Stimulated activated CD8-positive, alpha-beta memory T cell treated with anti-CD3 and anti-CD28 coated beads, Interleukin-12 subunit alpha, Interleukin-12 subunit beta, amount 100 ng/mL, for 1 hour (primary cell): ENCODE data around the gene EXOC3L2.

Experiments
- DNase-seq: peaks from one replicate; pipeline ENCODE4 v3.0.0-alpha.2; 2020; ENCODE audit warnings: low read depth

The EXOC3L2 gene

DNA sequence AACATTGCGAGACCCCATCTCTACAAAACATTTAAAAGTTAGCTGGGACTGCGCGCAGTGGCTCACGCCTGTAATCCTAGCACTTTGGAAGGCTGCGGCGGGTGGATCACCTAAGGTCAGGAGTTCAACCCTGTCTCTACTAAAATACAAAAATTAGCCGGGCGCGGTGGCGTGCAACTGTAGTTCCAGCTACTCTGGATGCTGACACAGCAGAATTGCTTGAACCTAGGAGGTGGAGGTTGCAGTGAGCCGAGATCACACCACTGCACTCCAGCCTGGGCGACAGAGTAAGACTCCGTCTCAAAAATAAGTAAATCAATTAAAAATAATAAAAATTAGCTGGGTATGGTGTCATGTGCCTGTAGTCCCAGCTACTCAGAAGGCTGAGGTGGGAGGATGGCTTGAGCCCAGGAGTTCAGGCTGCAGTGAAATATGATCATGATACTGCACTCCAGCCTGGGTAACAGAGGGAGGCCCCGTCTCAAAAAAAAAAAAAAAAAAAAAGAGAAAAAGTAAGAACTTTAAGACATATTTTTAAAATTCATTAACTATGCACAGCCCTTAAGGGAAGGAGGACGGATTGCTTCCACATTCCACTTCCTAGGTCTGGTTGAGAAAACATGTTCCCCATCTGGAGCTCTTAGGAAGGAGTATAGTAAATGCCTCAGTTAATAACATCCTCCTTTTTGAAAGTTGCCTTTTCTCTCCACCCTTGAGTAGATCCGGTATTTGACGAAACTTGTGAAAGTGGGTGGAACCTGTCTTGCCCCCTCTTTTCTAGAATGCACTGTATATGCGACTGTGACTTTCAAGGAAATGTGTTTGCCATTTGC is 26.1 kb downstream of the EXOC3L2 start:
- DNase-seq, result no peak

DNA sequence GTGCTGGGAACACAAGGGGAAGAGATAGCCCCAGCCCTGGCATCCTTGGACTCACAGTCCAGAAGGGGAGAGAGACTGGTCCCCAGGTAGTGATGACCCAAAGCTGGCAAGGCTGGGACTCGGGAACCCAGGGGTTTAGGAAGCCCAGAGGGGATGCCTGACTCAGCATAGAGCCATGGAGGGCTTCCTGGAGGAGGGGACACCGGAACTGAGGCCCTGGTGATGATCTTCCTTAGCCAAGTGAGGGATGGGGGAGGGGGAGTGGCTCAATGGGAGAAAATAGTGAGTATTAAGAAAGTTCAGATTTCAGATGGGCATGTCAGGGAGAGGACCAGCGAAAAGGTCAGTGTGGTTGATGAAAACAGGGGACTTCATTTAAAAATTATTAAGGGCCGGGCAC is 26.8 kb downstream of the EXOC3L2 start:
- no peak for DNase-seq

DNA sequence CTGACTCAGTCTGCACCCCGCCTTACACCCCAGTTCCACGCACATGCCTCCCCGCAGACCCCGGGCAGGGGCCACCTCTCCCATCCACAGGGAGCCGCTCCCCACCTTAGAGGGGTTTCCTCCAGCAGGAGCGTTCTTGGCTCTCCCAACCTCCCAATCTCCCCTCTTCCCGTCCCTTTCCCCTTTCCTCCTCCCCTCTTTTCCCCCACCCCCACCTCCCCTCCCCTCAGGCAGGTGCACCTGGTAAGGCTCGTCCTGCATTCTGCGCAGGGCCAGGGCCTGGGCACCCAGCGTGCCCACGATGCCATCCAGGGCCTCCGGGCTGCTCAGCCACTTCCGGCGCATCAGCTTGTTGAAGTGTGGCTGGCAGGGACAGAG is 27.3 kb downstream of the EXOC3L2 start:
- no peak for DNase-seq

DNA sequence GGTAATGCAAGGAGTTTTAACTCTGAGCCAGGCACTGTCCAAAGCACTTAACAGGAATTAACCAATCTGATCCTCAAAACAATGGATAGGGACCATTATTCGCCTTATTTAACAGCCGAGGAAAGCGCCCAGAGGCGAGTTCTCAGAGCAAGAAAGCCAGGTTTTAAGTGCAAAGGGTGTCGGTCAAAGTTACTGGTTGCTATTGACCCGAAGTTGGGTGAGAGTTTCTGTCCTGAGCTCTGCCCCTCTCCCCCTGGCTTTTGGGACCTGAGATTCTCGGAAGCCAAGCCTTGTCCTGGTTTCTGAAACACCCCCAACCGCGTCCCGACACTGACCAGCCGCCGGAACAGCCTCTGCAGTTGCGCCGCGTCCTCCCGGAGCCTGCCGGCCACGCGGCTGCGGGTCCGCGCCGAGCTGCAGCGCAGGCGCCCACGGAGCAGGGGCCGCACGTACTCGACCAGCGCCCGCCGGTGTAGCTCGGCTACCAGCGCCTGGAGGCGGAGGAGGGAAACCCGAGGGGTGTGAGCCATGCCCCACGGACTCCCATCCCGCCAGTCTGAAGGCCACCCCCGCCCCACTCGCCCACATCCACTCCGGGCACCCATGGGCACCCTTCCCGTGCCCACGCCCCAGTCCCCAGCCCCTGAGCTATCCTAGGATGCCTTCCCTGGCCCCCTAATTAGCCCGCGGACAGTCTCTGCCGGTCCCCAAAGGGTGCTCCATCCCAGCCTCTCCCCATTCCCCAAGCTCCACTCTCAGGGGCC is 27.8 kb downstream of the EXOC3L2 start:
- no peak for DNase-seq

DNA sequence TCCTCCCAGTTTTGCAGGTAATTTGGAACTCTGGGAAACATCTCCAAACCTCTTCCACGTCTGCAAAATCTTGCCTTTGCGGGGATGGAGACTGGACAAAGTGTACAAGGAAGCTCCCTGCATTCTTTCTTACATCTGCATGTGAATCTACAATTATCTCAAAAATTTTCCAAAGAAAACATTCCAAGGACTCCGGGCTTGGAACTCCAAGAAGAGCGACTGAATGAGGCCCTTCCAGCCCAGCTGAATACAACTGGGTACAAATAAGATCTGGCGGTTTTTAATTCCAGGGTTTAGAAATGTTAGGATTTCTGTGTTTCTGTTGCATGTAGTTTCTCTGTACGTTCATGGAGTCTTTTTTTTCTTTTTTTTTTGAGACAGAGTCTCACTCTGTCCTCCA is 28.5 kb downstream of the EXOC3L2 start:
- DNase-seq, result no peak

DNA sequence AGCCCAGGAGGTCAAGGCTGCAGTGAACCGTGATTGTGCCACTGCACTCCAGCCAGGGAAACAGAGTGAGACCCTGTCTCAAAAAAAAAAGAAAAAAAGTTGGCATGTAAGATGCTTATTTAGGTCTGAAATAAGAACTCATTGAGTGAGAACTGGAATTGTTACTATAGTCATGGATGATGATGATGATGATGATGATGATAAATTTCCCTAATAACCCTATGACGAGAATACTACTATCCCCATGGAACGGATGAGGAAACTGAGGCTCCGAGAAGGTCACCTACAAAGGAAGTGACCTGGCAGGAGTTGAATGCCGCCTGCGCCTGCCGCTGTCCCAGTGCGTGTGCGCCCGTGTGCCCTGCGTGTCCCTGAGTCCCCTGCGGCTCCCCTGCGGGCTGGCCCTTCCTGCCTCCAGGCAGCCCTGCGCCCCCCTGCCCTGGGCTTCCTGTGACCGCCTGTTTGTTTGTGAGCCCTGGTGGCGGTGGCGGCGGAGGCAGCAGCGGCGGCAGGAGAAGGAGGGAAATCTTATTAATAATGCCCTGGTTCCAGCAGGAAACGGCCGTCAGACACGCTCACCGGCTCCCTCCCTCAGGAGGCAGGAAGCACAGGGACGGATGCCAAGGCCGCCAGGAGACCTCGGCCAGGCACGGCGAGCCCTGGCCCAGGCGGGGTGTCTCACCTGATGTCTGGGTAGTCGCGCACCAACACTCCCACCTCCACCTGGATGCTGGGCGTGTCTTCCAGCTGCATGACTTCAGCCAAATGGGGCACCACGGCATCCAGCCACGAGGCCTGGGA is 29.6 kb downstream of the EXOC3L2 start:
- DNase-seq, result no peak

DNA sequence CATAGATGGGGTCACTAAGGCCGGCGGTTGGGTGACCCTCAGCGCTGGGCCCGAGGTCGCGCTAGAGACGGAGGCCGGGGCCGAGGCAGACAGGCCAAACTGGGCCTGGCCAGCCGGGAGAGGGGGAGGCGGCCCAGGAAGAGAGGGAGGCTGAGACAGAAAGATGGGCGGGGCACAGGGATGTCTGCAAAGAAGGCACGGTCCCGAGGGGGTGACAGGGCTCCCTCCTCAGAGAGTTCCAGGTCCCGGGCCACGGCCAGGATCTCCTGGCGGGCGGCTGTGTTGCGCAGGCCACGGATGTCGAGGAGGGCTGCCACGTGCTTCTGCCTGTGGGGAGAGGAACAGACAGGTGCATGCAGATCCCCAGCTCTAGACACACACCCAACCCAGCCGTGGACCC is 32.2 kb downstream of the EXOC3L2 start:
- DNase-seq, result no peak

DNA sequence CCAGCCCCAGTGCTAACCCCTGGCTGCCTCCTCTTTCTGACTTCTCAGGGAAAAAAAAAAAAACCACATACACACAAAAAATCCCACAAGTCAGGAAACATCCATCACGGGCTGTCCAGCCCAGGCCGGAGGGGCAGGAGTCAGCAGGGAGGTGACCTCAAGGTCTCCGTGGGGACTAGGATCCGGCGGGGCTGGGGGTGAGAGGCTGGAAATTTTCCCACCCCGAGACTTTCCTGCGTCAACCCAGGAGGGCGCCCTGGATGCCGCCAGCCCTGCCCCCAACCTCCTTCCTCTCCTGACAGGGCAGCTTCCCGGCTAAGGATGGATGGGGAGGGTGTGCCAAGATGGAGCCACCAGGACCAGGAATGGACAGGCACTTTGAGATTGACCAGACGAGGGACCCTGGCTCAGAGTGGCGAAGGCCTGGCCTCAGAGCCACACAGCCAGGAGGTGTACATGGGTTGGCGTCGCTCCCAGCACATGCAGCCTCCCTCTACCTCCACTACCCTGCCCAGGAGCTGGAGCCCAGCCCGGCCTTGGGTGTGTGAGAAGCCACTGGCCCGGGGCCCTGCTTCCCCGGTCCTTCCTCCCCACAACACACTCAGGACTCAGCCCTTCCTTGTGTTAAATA is 33.3 kb downstream of the EXOC3L2 start:
- DNase-seq, result no peak

DNA sequence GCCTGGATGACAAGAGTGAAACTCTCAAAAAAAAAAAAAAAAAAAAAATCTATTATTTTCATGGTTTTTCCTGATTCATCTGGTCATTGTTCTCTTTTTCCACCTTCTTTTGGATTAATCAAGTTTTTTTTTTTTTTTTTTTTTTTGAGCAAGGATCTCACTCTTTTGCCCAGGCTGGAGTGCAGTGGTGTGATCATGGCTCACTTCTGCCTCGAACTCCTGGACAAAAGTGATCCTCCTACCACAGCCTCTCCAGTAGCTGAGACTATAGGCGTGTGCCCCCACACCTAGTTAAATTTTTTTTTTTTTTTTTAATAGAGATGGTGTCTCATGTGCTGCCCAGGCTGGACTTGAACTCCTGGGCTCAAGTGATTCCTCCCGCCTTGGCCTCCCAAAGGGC is 38.9 kb downstream of the EXOC3L2 start:
- no peak for DNase-seq

DNA sequence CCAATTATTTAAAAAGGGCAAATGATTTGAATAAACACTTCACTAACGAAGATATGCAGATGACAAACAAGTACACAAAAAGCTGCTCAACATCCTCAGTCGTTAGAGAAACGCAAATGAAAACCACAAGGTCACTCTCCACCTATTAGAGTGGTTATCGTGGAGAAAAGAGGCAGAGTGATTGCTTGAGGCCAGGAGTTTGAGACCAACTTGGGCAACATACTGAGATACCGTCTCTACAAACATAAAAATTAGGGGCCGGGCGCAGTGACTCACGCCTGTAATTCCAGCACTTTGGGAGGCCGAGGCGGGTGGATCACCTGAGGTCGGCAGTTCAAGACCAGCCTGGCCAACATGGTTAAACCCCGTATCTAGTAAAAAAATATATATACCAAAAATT is 39.4 kb downstream of the EXOC3L2 start:
- DNase-seq, result no peak

DNA sequence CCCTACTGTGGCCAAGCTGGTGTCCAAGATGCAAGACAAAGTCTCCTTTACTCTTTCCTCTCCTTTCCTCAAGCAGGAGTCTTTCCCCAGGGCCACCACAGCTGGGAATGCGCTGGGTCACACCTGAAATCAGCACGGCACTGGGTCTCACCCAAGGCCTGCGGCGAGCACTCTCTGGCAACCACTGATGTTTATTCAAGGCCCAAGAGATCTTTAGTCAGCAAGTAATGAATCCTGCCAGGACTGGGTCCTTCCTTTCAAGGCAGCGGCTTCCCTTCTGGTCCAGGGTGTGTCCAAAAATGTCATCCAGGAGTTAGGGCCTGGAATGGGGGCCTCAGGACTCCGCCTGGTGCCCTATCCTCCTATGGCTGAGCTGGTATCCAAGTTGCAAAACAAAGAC is 42.6 kb downstream of the EXOC3L2 start:
- no peak for DNase-seq

DNA sequence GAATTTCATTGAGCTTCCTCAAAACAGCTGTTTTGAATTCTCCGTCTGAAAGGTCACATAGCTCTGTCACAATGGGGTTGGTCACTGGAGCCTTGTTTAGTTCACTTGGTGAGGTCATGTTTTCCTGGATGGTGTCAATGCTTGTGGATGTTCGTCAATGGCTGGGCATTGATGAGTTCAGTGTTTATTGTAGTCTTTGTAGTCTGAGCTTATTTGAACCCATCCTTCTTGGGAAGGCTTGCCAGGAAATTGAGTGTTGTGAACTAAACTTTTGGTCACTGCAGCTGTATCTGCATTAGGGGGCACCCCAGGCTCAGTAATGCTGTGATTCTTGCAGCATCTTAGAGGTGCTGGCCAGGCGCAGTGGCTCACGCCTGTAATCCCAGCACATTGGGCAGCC is 44.6 kb downstream of the EXOC3L2 start:
- no peak for DNase-seq

DNA sequence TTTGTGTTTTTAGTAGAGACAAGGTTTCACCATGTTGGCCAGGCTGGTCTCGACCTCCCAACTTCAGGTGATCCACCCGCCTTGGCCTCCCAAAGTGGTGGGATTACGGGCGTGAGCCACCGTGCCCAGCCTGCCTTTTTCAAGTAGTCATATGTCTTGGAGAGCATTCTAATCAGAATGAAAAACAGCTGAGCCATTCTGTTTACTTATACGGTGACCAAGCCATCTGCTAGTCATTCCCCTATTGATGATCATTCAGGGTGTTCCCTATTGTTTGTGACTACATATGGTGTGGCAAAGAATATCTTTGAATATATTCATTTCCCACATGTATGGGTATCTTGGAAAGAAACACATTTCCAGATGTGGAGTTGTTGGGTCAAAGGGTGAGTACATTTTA is 49.4 kb downstream of the EXOC3L2 start:
- no peak for DNase-seq

DNA sequence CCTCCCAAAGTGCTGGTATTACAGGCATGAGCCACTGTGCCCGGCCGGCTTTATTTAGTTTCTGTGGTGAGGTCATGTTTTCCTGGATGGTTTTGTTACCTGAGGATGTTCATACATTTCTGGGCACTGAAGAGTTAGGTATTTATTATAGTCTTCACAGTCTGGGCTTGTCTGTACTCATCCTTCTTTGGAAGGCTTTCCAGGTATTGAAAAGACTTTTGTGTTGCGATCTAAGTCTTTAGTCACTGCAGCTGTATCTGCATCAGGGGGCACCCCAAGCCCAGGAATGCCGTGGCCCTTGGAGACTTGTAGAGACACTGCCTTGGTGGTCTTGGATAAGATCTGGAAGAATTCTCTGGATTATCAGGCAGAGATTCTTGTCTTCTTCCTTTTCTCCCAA is 53.8 kb downstream of the EXOC3L2 start:
- no peak for DNase-seq

DNA sequence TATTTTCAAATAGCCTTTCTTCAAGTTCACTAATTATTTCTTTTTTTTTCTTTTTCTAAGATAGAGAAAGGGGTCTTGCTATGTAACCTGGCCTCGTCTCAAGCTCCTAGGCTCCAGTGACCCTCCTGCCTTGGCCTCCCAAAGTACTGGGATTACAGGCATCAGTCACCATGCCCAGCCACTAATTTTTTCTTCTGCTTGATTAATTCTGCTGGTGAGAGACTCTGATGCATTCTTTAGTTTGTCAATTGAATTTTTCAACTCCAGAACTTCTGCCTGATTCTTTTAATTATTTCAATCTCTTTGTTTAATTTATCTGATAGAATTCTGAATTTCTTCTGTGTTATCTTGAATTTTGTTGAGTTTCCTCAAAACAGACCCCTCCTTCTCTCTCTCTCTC is 55.2 kb downstream of the EXOC3L2 start:
- no peak for DNase-seq

DNA sequence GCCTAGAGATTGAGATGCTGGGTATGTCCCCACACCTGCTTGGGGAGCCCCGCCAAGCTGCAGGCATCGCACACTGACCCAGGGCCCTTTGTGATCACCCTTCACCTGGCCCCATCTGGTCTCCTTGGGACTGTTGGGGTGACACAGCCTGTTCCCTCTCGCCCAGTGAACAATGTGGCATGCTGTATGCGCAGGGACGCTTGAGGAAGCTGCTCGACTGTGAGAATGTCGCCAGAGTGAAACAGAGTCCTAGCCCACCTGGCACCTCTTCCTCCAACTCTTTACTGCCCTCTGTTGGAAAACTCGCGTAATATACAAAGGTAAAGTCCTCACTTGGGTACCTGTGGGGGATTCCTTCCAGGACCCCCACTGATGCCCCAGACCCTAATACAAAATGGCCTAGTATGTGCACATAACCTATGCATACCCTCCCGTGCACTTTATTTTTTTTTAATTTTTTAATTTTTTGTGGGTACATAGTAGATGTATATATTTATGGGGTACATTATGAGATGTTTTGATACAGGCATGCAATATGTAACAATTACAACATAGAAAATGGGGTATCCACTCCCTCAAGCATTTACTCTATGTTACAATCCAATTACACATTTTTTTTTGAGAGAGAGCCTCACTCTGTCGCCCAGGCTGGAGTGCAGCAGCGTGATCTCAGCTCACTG is 57.6 kb downstream of the EXOC3L2 start:
- no peak for DNase-seq

DNA sequence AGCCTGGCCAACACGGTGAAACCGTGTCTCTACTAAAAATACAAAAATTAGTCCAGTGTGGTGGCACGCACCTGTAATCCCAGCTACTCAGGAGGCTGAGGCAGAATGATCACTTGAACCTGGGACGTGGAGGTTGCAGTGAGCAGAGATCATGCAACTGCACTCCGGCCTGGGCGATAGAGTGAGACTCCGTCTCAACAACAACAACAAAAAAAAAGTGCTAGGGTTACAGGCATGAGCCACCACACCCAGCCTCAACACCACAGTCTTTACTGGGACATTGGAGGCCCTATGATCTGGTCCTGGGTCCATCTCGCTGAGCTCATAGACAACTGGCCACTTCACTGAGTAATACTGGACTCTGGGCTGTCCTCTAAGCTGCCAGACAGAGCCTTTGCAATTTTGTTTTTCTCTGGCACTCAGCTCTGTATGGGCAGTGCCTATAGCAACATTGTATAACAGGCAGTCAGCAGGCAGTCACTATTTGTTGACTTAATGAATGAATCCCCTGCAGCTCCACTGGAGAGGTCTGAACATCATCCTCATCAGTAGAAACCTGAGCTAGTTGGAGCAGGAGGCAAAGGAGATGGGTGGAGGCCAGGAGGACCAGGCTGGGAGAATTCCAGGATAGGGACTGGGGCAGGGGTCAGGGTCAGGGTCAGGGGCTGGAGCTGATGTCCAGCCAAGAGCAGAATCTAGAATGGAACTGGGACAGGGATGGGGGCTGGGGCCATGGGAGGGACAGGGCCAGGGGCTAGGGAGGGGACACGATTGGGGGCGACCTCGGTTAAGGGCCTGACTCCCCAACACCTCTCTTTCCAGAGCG is 58.5 kb downstream of the EXOC3L2 start:
- no peak for DNase-seq

DNA sequence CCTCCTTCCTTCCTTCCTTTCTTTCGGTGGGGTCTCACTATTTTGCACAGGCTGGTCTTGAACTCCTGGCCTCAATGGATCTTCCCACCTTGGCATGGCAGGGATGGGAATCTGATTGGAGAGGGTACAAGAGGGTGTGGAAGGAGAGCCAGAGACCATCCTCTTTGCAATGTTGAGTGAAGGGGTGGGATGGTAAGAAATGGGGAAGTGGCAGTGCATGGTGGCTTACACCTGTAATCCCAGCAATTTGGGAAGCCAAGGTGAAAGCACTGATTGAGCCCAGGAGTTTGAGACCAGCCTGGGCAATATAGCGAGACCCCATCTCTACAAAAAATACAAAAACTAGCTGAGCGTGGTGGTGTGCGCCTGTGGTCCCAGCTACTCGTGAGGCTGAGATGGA is 61.1 kb downstream of the EXOC3L2 start:
- no peak for DNase-seq

DNA sequence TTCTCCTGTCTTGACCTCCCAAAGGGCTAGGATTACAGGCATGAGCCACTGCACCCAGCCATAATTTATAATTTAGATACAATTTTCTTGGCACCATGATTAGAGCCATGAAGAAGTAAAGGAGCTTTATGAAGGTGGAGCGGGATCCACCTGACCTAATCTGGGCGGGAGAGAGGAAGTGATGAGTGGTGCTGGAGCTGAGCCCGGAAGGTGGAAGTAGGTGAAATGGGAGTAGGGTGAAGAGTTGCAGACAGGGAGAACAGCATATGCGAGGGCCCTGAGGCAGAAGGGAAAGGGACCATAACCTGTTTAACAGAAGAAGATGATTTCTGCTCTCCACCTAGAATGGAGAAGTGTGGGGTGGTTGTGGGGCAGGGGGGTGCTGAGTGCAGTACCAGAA is 62.4 kb downstream of the EXOC3L2 start:
- DNase-seq, result no peak

DNA sequence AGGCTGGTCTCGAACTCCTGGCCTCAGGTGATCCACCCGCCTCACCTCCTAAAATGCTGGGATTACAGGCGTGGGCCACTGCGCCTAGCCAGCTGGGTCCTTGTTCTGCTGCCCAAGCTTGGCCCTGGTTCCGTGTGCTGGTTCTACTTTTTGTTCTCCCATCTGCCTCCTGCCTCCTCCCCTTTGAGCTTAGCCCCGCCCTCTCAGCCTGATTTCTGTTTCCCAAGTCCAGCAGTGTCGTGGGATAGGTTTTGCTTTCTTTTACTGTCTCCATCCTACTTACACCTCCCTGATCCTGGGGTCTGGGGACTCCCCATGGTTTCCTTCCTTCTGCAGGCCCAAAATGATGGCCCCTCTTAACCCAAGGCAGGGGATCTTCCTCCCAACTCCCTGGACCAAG is 64.3 kb downstream of the EXOC3L2 start:
- no peak for DNase-seq

DNA sequence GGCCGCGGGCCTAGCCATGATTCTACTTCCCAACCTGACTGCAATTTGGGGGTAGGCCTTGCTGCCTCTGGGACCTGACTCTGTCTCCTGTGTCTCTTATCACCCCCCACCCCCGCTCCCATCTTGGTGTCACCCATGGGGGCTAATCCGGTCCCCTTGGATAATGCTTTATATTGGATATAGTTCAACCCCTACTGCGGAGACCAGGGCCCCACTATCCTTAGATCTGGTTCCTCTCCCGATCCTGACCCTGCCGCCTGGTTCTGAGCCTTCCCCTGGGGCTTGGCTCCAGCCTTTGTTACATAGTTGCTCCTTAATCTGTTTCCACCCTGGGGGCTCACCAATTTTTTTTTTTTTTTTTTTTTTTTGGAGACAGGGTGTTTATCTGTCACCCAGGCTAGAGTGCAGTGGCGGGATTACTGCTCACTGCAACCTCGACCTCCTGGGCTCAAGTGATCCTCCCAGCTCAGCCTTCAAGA is 65.3 kb downstream of the EXOC3L2 start:
- no peak for DNase-seq
